Esophagus squamous epithelium (tissue), 5 donors: ENCODE measurements around the gene GCK. TPM values are rescaled to one million over a fixed set of nuclear protein-coding genes. Genes with fewer than 3 reads are reported as not detected.

Experiments
- DNase-seq: peaks from one replicate; lab custom pipeline; 2025; lab: John Stamatoyannopoulos, UW
- H3K27ac ChIP-seq, 4 donors: fragments of 200-600 bp; sonication (generic); one replicate each; pipeline ENCODE4 v1.5.1; 2016 to 2019; ENCODE audit warnings: mild to moderate bottlenecking in 1 of 4
- H3K27me3 ChIP-seq, 4 donors: fragments of 200-600 bp; sonication (generic); 1 replicate in 3 of 4; 2 replicates in 1 of 4; pipeline versions ENCODE4 v1.5.1 to v1.6.0; 2017 to 2021; ENCODE audit warnings: antibody characterized with exemption in 1 of 4
- H3K36me3 ChIP-seq, 3 donors: fragments of 200-600 bp; sonication (generic); one replicate each; pipeline ENCODE4 v1.5.1; 2016 to 2019
- H3K4me1 ChIP-seq, 3 donors: fragments of 200-600 bp; sonication (generic); one replicate each; pipeline ENCODE4 v1.5.1; 2017 to 2019
- H3K4me3 ChIP-seq, 4 donors: fragments of 200-600 bp; sonication (generic); 1 replicate in 3 of 4; 2 replicates in 1 of 4; pipeline ENCODE4 v1.5.1; 2016 to 2019; ENCODE audit warnings: mild to moderate bottlenecking in 2 of 4, moderate library complexity in 1 of 4
- H3K9me3 ChIP-seq, 3 donors: fragments of 200-600 bp; sonication (generic); one replicate each; pipeline ENCODE4 v1.5.1; 2016 to 2019
- POLR2A ChIP-seq, 4 donors: fragments of 450-650 bp; IDR thresholded peaks; one replicate each; pipeline ENCODE4 v1.6.1; 2017; ENCODE audit warnings: antibody characterized with exemption in 4 of 4, mild to moderate bottlenecking in 4 of 4, moderate library complexity in 3 of 4
- WGBS, 2 donors: methylation state at CpG; one replicate each; pipeline ENCODE4 v1.1.5; 2018; 5-methylcytosine and 5-hydroxymethylcytosine counted together
- intact Hi-C: fragments of 100-400 bp; cut with DNase I; formaldehyde crosslinking; loops from one replicate; pipeline ENCODE4 v1.15.0; 2022
- total RNA-seq, 4 donors: library from RNA; depleted of rRNA; stranded (reverse); fragments of >200 nt; gene quantifications; one replicate each; pipeline ENCODE4 v1.1.0, GENCODE V29; 2016
- TF ChIP-seq, protein P1 (sequence below), 6 experiments: fragments of 450-650 bp in 4 of 6; fragments of 200-600 bp in 2 of 6; sonication (generic) in 2 of 6; IDR thresholded peaks; one replicate each; pipeline ENCODE4 v1.5.1; 2016 to 2019; ENCODE audit warnings: antibody characterized with exemption in 6 of 6, mild to moderate bottlenecking in 4 of 6, moderate library complexity in 4 of 6
- donor health status: DM: yes; HTN: yes; CAD: no.

Gene GCK
- total RNA-seq, 4 donors from 2014 or later: 0.38 TPM; not detected in 3

DNA sequence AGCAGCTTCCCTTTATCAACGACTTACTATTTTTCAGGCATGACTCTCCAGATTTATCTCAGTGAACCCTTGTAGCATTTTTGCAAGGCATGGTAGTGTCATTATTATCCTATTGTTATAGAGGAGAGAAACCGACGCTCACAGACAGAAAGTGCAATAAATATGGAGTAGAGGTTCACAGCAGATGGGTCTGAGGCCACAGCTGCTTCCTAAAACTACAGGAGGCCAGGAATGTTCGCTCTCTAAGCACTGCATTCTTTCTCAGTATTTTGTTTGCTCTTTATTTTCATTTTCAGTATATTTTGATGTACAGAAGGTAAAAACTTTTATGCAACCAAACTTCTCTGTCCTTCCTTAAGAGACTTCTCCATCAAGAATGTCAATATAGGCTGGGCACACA lies 89.6 kb downstream of the GCK start:
- DNase-seq: no peak
- H3K27ac ChIP-seq: peak overlapping the region in 1 of 4 donors; percentile 92
- intact Hi-C loops: no loop called here
- no peak overlapping the region for H3K4me3 ChIP-seq
- H3K27me3 ChIP-seq: peaks cover 0 to 15% (median 0%) of the 10 kb centered on the region in 4 donors
- H3K36me3 ChIP-seq: no peaks in the 10 kb centered on the region
- no peaks in the 10 kb centered on the region for H3K9me3 ChIP-seq
- TF ChIP-seq POLR2A (IDR thresholded peaks at IDR 0.05): no peak
- TF ChIP-seq, protein P1, sequence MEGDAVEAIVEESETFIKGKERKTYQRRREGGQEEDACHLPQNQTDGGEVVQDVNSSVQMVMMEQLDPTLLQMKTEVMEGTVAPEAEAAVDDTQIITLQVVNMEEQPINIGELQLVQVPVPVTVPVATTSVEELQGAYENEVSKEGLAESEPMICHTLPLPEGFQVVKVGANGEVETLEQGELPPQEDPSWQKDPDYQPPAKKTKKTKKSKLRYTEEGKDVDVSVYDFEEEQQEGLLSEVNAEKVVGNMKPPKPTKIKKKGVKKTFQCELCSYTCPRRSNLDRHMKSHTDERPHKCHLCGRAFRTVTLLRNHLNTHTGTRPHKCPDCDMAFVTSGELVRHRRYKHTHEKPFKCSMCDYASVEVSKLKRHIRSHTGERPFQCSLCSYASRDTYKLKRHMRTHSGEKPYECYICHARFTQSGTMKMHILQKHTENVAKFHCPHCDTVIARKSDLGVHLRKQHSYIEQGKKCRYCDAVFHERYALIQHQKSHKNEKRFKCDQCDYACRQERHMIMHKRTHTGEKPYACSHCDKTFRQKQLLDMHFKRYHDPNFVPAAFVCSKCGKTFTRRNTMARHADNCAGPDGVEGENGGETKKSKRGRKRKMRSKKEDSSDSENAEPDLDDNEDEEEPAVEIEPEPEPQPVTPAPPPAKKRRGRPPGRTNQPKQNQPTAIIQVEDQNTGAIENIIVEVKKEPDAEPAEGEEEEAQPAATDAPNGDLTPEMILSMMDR (IDR thresholded peaks at IDR 0.05): no peak
- peaks cover 11 to 57% (median 35%) of the 10 kb centered on the region in 3 donors for H3K4me1 ChIP-seq
- WGBS, 2 donors: 53 to 61% methylated on average over 4 of the region's 4 CpGs

DNA sequence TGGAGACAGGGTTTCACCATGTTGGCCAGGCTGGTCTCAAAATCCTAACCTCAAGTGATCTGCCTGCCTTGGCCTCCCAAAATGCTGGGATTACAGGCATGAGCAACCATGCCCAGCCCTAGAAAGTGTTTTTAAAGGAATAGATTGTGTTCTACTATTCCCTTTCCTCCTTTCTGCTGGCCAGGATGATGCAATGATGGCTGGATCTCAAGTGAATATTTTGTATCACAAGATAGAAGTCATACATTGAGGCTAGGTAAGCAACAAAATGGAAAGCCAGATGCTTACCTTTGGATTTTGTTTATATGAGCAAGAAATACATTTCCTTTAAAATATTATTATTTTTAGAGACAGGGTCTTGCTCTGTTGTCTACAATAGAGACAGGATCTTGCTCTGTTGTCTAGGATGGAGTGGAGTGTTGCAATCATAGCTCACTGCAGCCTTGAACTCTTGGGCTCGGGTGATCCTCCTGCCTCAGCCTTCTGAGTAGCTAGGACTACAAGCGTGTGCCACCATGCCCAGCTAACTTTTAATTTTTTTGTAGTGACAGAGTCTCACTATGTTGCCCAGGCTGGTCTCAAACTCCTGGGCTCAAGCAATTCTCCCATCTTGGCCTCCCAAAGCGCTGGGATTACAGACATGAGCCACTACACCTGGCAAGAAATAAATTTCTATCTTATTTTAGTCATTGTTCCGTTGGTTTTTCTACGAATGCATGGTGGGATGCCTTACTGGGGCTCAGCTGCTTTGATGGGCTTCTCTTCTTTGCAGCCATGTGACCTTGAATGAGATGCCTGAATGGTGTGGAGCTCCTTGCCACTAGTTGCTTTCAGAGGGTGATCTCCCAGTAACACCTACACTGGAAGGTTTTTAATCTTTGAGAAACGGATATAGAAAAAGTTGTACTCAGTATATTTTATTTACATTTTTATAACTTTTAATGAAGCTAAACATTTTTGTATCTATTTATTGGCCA lies 90.9 kb downstream of the GCK start:
- no peak for DNase-seq
- Histone ChIP-seq H3K4me1 (peaks cover 11 to 50% (median 29%) of the 10 kb centered on the region in 3 donors), H3K4me3 (no peak overlapping the region), H3K27ac (no peak overlapping the region), H3K36me3 (no peaks in the 10 kb centered on the region), H3K9me3 (no peaks in the 10 kb centered on the region), H3K27me3 (peaks cover 0 to 2% (median 0%) of the 10 kb centered on the region in 4 donors)
- 82 to 88% methylated on average over 6 of the region's 6 CpGs for WGBS, 2 donors
- intact Hi-C loops: no loop called here
- no peak for TF ChIP-seq POLR2A (IDR thresholded peaks at IDR 0.05)
- TF ChIP-seq, protein P1 (IDR thresholded peaks at IDR 0.05): no peak

DNA sequence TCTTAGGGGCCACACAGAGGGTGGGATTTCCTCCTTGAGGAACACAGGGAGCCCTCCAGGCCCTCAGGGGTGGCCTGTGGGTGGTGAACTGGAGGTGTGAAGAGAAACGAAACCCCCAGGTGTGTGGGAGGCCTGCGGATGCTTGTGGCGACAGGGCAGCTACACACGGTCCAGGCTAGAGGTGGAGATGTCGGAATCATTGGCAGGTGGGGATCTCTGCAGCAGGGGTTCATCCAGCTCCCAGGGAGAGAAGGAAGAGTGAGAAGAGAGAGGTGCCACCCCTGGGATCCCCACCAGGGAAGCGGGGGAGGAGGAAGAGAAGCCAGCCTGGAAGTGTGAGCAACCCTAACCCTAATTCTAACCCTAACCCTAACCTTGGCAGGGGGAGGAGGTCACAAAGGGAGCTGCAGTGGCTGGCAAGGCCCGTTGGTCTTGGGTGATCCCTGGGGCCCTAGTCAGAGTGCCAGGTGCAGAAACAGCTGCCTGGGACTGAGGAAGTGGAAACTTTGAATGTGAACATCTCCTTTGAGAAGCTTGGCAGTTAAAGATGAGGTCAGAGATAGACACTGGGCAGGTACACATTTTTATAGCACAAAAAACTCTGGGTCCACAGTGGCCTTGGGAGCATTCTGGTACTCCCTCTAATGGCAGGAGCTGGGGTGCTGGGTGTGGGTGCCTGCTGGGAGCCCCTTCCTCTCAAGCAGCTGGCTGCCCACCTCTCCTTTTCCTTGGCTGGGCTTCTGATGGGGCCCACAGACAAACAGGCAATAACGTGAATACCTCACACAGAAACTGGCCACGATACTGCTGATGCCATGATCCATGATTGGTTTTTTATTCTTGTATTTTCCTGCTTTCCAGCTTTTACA lies 91.9 kb downstream of the GCK start:
- no peaks in the 10 kb centered on the region for H3K9me3 ChIP-seq
- no peak overlapping the region for H3K27ac ChIP-seq
- TF ChIP-seq, protein P1 (IDR thresholded peaks at IDR 0.05): no peak
- TF ChIP-seq POLR2A (IDR thresholded peaks at IDR 0.05): no peak
- intact Hi-C loops: no loop called here
- H3K4me3 ChIP-seq: no peak overlapping the region
- no peaks in the 10 kb centered on the region for H3K27me3 ChIP-seq
- H3K36me3 ChIP-seq: no peaks in the 10 kb centered on the region
- DNase-seq: no peak
- 81 to 82% methylated on average over 8 to 9 of the region's 9 CpGs for WGBS, 2 donors
- H3K4me1 ChIP-seq: peaks cover 5 to 39% (median 19%) of the 10 kb centered on the region in 3 donors

DNA sequence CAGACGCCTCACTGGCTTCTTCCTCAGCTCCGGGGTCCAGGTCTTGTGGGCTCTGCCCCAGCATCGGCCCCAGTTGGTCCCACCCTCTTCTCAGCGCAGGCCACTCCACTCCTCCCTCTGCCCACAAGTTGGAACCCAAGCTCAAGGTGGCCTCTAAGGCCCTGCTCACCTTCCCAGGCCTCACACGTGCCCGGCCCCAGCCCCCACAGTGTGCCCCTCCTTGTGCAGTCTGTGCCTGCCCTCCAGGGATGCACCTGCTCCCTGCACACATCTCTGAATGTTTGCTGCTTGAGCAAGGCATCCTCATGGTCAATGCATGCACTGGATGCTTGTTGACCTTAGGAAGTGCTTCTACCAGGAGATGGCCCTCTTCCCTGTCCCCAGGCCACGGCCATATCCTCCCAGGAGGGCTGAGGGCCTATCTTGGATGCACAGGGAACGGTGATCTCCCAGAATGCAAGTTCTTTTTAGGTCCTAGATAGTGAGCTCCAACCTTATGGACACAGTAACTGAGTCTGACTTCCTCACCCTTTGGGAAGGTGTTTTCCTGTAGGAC lies 92.8 kb downstream of the GCK start:
- H3K4me3 ChIP-seq: no peak overlapping the region
- WGBS, 2 donors: 77 to 81% methylated on average over 6 of the region's 8 CpGs
- TF ChIP-seq, protein P1 (IDR thresholded peaks at IDR 0.05): no peak
- TF ChIP-seq POLR2A (IDR thresholded peaks at IDR 0.05): no peak
- H3K9me3 ChIP-seq: no peaks in the 10 kb centered on the region
- intact Hi-C loops: no loop called here
- no peak for DNase-seq
- H3K4me1 ChIP-seq: peaks cover 0 to 30% (median 10%) of the 10 kb centered on the region in 3 donors
- no peaks in the 10 kb centered on the region for H3K36me3 ChIP-seq
- H3K27ac ChIP-seq: no peak overlapping the region
- H3K27me3 ChIP-seq: no peaks in the 10 kb centered on the region
